Measurements from ENCODE around the gene ZNF789.
"Not testable (repeated sequence)": the region's sequence is repeated elsewhere in the genome, so short reads cannot be mapped to it uniquely, and the experiment has no call there.

ZNF789 gene

DNA sequence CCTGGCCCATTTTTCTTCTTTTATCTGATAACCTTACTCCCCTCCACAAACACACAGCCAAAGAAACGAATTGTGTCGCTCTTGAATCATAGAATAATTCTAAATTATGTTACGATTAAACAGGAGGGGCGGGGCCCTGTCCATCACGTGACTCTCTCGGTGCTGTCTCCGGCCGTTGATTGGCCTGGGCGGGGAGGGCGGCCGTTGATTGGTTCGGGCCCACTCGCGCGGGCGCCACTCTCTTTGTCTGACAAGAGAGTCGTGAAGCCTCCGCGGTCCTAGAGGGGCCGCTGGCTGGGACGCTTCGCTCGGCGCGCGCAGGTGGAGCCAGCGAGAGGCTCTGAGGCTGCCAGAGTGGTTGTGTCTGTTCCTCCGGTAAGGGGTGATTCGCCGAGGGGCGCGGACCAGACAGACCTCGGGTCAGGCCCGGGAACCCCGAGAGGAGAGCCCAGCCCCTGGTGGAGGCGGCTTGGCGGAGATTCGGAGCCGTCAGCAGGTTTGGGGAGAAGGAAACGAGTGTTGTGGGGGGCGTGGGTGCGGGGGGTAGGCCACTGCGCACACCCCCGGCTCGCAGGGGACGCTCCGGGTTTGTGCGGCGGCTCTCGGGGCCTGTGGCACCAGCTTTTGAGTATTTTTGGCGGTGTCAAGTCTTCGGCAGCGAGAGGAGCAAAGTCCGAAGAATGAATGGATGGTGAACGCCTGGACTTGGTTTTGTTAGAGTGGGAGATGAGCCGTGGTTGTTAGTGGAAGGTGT lies at the start of gene ZNF789:
ZNF789 (plus strand) TSS at position 330 of the 754 bp plus-strand sequence. CDS start 3,567 bp downstream, outside the sequence.
- Mint-ChIP-seq H3K9me3 (no peaks in the 10 kb centered on the region), H3K4me3 (peak within 1 kb of the TSS; percentile 97), H3K4me1 (ENCODE audit: low read depth) (peaks cover 35% of the 10 kb centered on the region), H3K36me3 (ENCODE audit: low read depth) (peaks cover 11% of the 10 kb centered on the region), H3K27ac (peak within 1 kb of the TSS; percentile 90), H3K27me3 (no peaks in the 10 kb centered on the region)

DNA sequence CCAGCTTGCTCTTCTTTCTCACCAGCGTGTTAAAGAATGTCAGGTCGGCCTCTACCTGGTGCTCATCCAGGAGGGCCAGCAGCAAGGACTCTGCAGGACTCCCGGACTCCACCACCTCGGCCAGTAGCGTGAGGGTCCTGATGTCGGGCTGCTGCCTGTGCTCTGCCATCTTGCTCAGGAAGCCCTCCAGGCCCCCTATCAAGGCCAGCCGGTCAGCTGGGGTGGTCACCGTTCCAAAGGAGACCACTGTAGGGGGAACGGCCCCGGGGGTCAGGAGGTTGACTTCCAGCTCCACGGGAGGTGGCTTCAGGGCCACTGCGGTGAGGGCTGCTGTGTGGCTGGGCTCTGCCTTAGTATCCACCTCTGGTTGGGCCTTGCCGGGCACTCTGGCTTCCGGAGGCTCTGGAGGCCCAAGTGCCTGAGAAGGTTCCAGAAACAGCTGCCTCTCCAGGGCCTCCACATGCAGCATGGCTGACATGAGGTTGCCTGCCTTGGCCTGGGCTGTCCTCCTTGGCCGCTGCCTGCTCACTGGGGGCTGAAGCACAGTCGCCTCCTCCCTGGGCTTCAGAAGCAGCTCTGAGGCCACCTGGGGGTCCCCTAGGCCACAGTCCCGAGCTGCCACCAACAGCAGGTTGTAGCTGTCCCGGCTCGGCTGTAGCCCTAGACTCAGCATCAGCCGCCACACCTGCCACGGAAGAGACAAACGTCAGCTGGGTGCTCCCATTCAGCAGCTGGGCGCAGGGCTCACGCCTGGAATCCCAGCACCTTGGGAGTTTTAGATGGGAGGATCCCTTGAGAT lies 47.6 kb upstream of the ZNF789 start:
- no peaks in the 10 kb centered on the region for H3K9me3 Mint-ChIP-seq
- no peak overlapping the region for H3K27ac Mint-ChIP-seq
- no peaks in the 10 kb centered on the region for H3K4me1 Mint-ChIP-seq (ENCODE audit: low read depth)
- H3K27me3 Mint-ChIP-seq: no peaks in the 10 kb centered on the region
- H3K4me3 Mint-ChIP-seq: no peak overlapping the region
- peaks cover 29% of the 10 kb centered on the region for H3K36me3 Mint-ChIP-seq (ENCODE audit: low read depth)

GRCh38 chr7:99428972-99429566 lies 43.6 kb upstream of the ZNF789 start:
- peaks cover 32% of the 10 kb centered on the region for H3K36me3 Mint-ChIP-seq (ENCODE audit: low read depth)
- no peaks in the 10 kb centered on the region for H3K9me3 Mint-ChIP-seq
- H3K27ac Mint-ChIP-seq: no peak overlapping the region
- H3K27me3 Mint-ChIP-seq: no peaks in the 10 kb centered on the region
- H3K4me3 Mint-ChIP-seq: no peak overlapping the region
- no peaks in the 10 kb centered on the region for H3K4me1 Mint-ChIP-seq (ENCODE audit: low read depth)

- Mint-ChIP-seq H3K27me3 (no peaks in the 10 kb centered on the region), H3K4me3 (no peak overlapping the region), H3K27ac (no peak overlapping the region), H3K9me3 (no peaks in the 10 kb centered on the region), H3K4me1 (ENCODE audit: low read depth) (no peaks in the 10 kb centered on the region), H3K36me3 (ENCODE audit: low read depth) (peaks cover 28% of the 10 kb centered on the region)
Measured at GRCh38 chr7:99429756-99430155, 42.9 kb upstream of the ZNF789 start.

- H3K4me1 Mint-ChIP-seq (ENCODE audit: low read depth); H3K27me3 Mint-ChIP-seq; H3K4me3 Mint-ChIP-seq; H3K9me3 Mint-ChIP-seq; H3K27ac Mint-ChIP-seq: not testable (repeated sequence)
- H3K36me3 Mint-ChIP-seq (ENCODE audit: low read depth): peaks cover 22% of the 10 kb centered on the region
Measured at GRCh38 chr7:99431756-99432540, 40.7 kb upstream of the ZNF789 start.

GRCh38 chr7:99433158-99433557 lies 39.5 kb upstream of the ZNF789 start:
- H3K9me3 Mint-ChIP-seq: no peaks in the 10 kb centered on the region
- peaks cover 16% of the 10 kb centered on the region for H3K36me3 Mint-ChIP-seq (ENCODE audit: low read depth)
- H3K4me1 Mint-ChIP-seq (ENCODE audit: low read depth): peaks cover 11% of the 10 kb centered on the region
- no peaks in the 10 kb centered on the region for H3K27me3 Mint-ChIP-seq
- H3K27ac Mint-ChIP-seq: no peak overlapping the region
- no peak overlapping the region for H3K4me3 Mint-ChIP-seq

- Mint-ChIP-seq H3K27ac (peak overlapping the region; percentile 97), H3K4me3 (peak overlapping the region; percentile 98), H3K36me3 (ENCODE audit: low read depth) (peaks cover 24% of the 10 kb centered on the region), H3K9me3 (no peaks in the 10 kb centered on the region), H3K27me3 (no peaks in the 10 kb centered on the region), H3K4me1 (ENCODE audit: low read depth) (peaks cover 42% of the 10 kb centered on the region)
Measured at GRCh38 chr7:99437946-99438572, 34.6 kb upstream of the ZNF789 start.

GRCh38 chr7:99438573-99439480 lies 33.9 kb upstream of the ZNF789 start, which contains the start of the genes CPSF4 and PTCD1:
Gene CPSF4, plus strand, starts transcription at chr7:99438943. Its CDS starts 140 bp downstream, at chr7:99439083.
Gene PTCD1, minus strand, starts transcription at chr7:99438798. Its CDS starts 3,556 bp downstream, at chr7:99435242.
- no peaks in the 10 kb centered on the region for H3K9me3 Mint-ChIP-seq
- no peaks in the 10 kb centered on the region for H3K27me3 Mint-ChIP-seq
- peaks cover 22% of the 10 kb centered on the region for H3K36me3 Mint-ChIP-seq (ENCODE audit: low read depth)
- H3K27ac Mint-ChIP-seq: peak within 1 kb of the TSS; percentile 97
- H3K4me3 Mint-ChIP-seq: peak within 1 kb of the TSS; percentile 98
- peaks cover 44% of the 10 kb centered on the region for H3K4me1 Mint-ChIP-seq (ENCODE audit: low read depth)

GRCh38 chr7:99440195-99440594 lies 32.5 kb upstream of the ZNF789 start:
- no peaks in the 10 kb centered on the region for H3K27me3 Mint-ChIP-seq
- H3K9me3 Mint-ChIP-seq: no peaks in the 10 kb centered on the region
- H3K4me3 Mint-ChIP-seq: peak overlapping the region; percentile 98
- peaks cover 44% of the 10 kb centered on the region for H3K4me1 Mint-ChIP-seq (ENCODE audit: low read depth)
- peak overlapping the region; percentile 82 for H3K27ac Mint-ChIP-seq
- H3K36me3 Mint-ChIP-seq (ENCODE audit: low read depth): peaks cover 31% of the 10 kb centered on the region

DNA sequence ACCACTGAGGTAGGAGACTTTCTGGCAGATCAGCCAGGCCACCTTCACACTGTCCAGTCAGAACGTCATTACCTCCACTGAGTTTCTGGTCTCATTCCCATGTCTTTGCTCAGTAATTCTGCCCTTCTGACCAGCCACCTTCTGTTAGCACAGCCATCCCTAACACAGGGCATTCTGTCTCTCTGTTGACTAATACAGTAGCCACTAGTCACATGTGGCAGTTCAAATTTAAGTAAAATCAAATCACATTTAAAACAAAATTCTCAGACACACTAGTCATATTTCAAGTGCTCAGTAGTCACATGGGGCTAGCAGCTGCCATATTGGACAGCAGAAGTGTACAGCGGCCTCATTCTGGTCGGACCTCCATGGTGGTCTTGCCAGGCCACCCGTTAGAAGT lies 26.6 kb upstream of the ZNF789 start:
- Mint-ChIP-seq H3K27ac (no peak overlapping the region), H3K27me3 (no peaks in the 10 kb centered on the region), H3K9me3 (no peaks in the 10 kb centered on the region), H3K4me3 (no peak overlapping the region), H3K36me3 (ENCODE audit: low read depth) (peaks cover 58% of the 10 kb centered on the region), H3K4me1 (ENCODE audit: low read depth) (peaks cover 12% of the 10 kb centered on the region)

DNA sequence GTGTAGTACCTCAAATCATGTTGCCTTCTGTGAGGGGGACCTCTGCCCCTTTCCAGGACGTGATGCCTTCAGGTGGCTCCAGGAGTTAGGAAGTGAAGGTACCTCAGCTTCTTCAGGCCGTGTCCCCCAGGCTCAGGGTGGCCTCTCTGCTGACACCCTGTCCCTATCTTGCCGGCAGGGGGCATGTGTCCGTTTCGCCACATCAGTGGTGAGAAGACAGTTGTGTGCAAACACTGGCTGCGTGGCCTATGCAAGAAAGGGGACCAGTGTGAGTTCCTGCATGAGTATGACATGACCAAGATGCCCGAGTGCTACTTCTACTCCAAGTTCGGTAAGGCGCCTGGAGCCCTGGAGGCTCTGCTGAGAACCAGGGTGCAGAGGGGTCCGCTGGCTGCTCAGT lies 24.7 kb upstream of the ZNF789 start:
- Mint-ChIP-seq H3K36me3 (ENCODE audit: low read depth) (peaks cover 56% of the 10 kb centered on the region), H3K27ac (no peak overlapping the region), H3K4me1 (ENCODE audit: low read depth) (peaks cover 4% of the 10 kb centered on the region), H3K9me3 (no peaks in the 10 kb centered on the region), H3K27me3 (no peaks in the 10 kb centered on the region), H3K4me3 (no peak overlapping the region)

DNA sequence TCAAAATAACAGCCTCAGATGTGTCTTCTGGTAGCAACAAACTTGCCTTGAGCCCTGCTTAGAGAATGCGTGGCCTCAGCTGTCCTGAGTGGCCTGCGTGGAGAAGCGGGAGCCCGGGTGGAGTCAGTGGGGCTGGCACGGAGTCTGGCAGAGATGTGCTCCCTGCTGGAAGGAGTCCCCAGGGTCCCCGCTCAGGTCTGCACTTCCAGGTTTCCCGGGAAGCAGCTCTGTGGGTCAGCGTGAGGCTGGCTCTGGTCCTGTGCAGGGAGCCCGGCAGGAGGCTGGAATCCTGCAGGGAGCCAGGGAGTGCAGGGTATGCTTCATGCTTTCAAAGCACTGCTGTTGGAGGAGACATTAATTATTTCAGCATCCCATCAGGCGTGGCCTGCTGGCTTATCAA lies 23.8 kb upstream of the ZNF789 start:
- Mint-ChIP-seq H3K4me3 (no peak overlapping the region), H3K27me3 (no peaks in the 10 kb centered on the region), H3K36me3 (ENCODE audit: low read depth) (peaks cover 57% of the 10 kb centered on the region), H3K27ac (no peak overlapping the region), H3K4me1 (ENCODE audit: low read depth) (no peaks in the 10 kb centered on the region), H3K9me3 (no peaks in the 10 kb centered on the region)

GRCh38 chr7:99449326-99449725 lies 23.4 kb upstream of the ZNF789 start:
- Mint-ChIP-seq H3K27ac (no peak overlapping the region), H3K27me3 (no peaks in the 10 kb centered on the region), H3K36me3 (ENCODE audit: low read depth) (peaks cover 59% of the 10 kb centered on the region), H3K4me1 (ENCODE audit: low read depth) (no peaks in the 10 kb centered on the region), H3K4me3 (no peak overlapping the region), H3K9me3 (no peaks in the 10 kb centered on the region)

Measured in stimulated activated naive CD8-positive, alpha-beta T cell treated with anti-CD3 and anti-CD28 coated beads, Interleukin-15, Interleukin-2, amounts not matched to agents 100 ng/mL and 50 ng/mL, for 24 hours (primary cell).